VCaP (cell line): Measurements from ENCODE around the gene CDC42EP2.

Experiments
- H3K27ac ChIP-seq: fragments of 450-650 bp; 2 replicates; pipeline ENCODE4 v1.5.1; 2017
- TF ChIP-seq, protein P1 (sequence below): fragments of 450-650 bp; conservative IDR thresholded peaks from 2 replicates; pipeline ENCODE4 v1.5.1; 2017; ENCODE audit warnings: mild to moderate bottlenecking, moderate library complexity

The CDC42EP2 gene

GRCh38 chr11:65300621-65301275 lies 13.9 kb upstream of the CDC42EP2 start:
- H3K27ac ChIP-seq = no peak overlapping the region

DNA sequence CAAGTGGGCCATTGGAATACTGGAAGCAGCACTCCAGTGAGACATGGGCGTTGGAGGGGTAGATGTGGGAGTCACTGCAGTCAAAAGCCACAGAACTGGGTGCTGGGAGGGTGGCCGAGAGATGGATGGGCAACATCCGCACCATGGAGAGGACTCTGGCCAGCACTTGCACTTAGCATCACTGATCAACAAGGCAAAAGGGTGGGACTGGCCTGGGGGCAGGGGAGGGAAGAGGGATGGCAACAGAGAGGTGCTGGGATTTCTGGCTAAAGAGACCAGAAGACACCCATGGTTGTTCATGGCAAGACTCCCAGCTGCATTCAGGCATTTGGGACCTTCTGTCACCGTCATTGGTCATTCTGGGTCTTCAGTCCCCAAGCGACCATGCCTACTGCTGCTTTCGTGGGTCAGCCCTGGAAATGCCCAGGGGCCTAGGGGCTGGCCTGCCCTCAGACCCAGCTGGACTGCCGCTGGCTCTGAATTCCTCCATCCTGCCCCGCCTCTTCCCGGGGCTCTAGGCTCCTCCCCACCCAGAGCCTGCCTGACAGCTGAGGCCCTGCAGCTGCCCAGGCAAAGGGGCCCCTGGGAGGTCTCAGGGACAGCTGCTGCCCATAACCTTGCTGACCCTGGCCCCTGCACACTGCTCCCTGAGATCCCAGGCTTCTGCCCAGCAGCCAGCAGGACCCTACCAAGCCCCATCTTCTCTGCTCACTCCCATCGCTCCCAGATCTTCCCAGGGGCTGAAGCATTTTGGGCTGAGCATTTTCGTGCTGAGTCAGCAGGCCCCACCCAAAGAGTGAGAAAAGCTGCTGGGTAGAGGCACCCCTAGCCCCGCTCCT lies 13.0 kb upstream of the CDC42EP2 start:
- TF ChIP-seq, protein P1, sequence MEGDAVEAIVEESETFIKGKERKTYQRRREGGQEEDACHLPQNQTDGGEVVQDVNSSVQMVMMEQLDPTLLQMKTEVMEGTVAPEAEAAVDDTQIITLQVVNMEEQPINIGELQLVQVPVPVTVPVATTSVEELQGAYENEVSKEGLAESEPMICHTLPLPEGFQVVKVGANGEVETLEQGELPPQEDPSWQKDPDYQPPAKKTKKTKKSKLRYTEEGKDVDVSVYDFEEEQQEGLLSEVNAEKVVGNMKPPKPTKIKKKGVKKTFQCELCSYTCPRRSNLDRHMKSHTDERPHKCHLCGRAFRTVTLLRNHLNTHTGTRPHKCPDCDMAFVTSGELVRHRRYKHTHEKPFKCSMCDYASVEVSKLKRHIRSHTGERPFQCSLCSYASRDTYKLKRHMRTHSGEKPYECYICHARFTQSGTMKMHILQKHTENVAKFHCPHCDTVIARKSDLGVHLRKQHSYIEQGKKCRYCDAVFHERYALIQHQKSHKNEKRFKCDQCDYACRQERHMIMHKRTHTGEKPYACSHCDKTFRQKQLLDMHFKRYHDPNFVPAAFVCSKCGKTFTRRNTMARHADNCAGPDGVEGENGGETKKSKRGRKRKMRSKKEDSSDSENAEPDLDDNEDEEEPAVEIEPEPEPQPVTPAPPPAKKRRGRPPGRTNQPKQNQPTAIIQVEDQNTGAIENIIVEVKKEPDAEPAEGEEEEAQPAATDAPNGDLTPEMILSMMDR = no peak
- no peak overlapping the region for H3K27ac ChIP-seq

More at GRCh38 chr11:65300621-65301275, 13.9 kb upstream of the CDC42EP2 start:
- TF ChIP-seq, protein P1 = no peak

DNA sequence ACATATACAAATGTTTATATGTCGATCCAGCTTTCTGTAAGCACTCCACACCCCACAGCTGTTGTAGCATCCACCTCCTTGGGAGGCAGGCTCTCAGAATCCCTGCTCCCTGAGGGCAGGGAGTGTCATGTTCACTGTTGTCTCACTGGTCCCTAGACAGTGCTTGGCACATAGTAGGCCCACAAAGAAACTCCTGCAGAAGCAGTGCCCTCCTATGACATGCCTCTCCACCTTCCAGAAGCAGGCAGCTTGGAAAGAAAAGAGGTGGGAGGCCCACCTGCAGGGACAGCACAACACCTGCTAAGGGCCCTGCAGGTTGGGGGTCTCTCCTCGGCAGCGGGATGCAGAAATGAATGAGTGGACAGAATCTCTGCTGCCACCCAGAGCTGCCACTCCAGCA lies 11.1 kb upstream of the CDC42EP2 start:
- no peak overlapping the region for H3K27ac ChIP-seq
- TF ChIP-seq, protein P1 = no peak

GRCh38 chr11:65304110-65304509 lies 10.6 kb upstream of the CDC42EP2 start:
- peak overlapping the region; percentile 82; the same call in 1 of the 2 replicates for H3K27ac ChIP-seq
- TF ChIP-seq, protein P1 = no peak

- TF ChIP-seq, protein P1 = no peak
- H3K27ac ChIP-seq = peak overlapping the region; percentile 82
Measured at GRCh38 chr11:65304613-65305012, 10.1 kb upstream of the CDC42EP2 start.

DNA sequence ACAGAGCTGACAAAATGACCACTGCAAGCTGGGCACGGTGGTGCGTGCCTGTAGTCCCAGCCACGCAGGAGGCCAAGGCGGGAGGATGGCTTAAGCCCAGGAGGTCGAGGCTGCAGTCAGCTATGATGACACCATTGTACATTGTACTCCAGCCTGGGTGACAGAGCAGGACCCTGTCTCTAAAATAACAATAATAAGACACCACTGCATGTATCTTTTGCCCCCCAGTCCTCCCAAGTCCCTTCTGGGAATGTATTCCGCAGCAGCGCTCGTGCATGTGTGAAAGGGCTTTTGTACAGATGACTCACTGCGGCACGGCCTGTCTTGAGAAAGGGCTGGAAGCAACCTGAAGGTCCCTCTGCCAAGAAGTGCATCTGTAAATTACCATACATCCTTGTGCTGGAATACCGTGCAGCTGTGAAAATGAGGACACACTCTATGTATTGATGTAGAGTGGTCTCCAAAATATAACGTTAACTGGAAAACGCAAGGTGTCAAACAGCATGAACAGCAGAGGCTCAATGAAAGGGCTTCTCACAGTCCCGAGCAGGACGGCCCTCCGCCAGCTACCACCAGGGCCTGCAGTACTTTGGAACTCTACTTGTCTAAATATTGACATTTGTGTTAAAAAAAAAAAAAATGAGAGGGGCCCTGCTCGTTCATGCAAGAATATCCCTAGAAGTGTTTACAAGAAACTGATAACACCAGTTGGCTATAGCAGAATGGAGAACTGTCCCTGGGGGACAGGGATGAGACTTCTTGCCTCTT lies 9.0 kb upstream of the CDC42EP2 start:
- peak overlapping the region; percentile 82 for H3K27ac ChIP-seq
- TF ChIP-seq, protein P1 = peak; percentile 39
